ENCODE results near the gene TLE6. TPM values are rescaled to one million over a fixed set of nuclear protein-coding genes. Genes with fewer than 3 reads are reported as not detected.
"Not testable (repeated sequence)": the region's sequence is repeated elsewhere in the genome, so short reads cannot be mapped to it uniquely, and the experiment has no call there.

Gene TLE6
- total RNA-seq, 6 experiments from 2014 or later: 0.82 to 3.0 (median 1.2) TPM

DNA sequence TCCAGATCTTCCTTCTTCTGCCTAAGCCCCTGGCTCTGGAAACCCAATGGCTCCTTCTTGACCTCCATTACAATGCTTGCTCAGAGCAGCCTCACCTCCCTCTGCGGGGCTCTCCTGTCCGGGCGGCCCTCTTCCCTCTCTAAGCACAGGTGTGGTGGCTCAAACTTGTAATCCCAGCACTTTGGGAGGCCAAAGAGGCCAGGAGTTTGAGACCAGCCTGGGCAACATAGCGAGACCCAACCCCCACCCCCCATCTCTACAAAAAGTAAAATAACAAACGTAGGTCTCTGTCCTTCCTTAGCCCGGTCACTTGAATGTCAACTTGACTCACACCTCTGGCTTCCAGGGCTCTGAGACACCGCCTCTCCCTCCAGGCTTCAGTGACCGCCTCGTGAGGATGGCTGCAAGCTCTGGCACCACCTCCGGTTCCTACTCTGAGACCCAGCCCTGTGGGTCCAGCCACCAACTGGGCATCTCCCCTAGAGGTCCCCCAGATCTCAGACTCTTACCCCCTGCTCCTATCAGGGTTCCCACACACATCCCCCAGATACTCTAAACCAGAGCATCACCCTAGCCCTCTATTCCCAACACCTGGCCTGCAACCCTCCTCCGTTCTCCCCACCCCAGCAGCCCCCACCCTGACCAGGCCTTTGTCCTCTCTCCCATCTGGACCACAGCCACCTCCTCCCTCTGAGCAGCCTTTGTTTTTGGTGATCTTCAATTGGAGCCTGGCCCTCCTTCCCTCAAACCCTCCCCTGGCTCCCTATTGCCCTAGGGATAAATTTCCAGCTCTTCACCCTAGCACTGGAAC, 56.4 kb downstream of the TLE6 start:
- H3K27ac Mint-ChIP-seq: no peak overlapping the region
- no peaks in the 10 kb centered on the region for H3K9me3 Mint-ChIP-seq
- DNase-seq: no peak
- no peak for TF ChIP-seq CTCF (IDR thresholded peaks at IDR 0.05)
- H3K4me3 Mint-ChIP-seq: peak overlapping the region; percentile 93; the same call in 1 of the 2 replicates
- peaks cover 28% of the 10 kb centered on the region for H3K27me3 Mint-ChIP-seq (ENCODE audit: insufficient read depth)
- no peaks in the 10 kb centered on the region for H3K36me3 Mint-ChIP-seq (ENCODE audit: low read depth)
- H3K4me1 Mint-ChIP-seq (ENCODE audit: low read depth): peaks cover 46% of the 10 kb centered on the region

GRCh38 chr19:3034406-3034655, 57.0 kb downstream of the TLE6 start:
- no peaks in the 10 kb centered on the region for H3K9me3 Mint-ChIP-seq
- H3K27ac Mint-ChIP-seq: no peak overlapping the region; the same call in 1 of the 2 replicates
- peak overlapping the region; percentile 93; the same call in 1 of the 2 replicates for H3K4me3 Mint-ChIP-seq

DNA sequence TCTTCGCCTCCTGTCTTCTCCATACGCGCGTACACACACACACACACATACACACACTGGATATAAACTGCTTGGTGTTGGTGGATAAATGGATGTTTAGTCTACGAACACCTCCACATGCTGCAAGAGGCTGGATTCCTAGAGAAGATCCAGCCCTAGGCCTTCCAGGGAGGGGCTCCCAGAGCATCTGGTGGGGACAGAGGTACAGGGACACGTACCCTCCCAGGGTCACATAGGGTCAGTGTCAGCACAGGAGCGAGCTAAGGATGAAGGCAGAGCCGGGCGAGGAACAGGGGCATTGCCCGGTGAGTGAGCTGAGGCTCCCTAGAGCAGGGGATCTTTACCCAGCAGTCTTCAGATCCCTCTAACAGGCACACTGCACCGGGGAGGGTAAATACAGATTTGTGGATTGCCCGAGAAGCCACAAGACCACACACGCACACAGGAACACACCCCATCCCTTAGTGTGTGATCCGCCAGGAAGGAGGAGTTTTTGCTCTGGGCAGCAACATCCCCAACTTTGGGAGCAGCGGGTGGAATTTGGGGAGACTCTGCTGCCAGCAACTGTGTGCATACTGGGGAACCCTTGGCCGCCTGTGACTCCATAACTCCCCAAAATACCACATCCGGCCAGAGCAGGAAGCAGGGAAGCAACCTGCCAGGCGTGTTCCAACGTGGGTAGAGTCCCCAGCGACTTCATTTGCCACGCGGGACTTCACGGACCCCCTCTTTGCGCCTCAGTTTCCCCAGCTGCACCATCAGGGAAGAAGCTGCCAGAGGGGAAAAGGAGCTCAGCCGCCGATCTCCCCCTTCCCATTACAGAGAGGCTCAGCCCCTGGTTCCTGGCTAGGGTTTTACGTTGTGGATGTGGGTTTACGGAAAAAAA, 57.5 kb downstream of the TLE6 start:
- TF ChIP-seq CTCF (IDR thresholded peaks at IDR 0.05): no peak
- H3K4me3 Mint-ChIP-seq: peak overlapping the region; percentile 93
- H3K27me3 Mint-ChIP-seq (ENCODE audit: insufficient read depth): peaks cover 23% of the 10 kb centered on the region
- DNase-seq: peak; percentile 41
- H3K4me1 Mint-ChIP-seq (ENCODE audit: low read depth): peaks cover 46% of the 10 kb centered on the region
- peak overlapping the region; percentile 96 for H3K27ac Mint-ChIP-seq
- no peaks in the 10 kb centered on the region for H3K9me3 Mint-ChIP-seq
- no peaks in the 10 kb centered on the region for H3K36me3 Mint-ChIP-seq (ENCODE audit: low read depth)

More at GRCh38 chr19:3034406-3034655, 57.0 kb downstream of the TLE6 start:
- TF ChIP-seq CTCF (IDR thresholded peaks at IDR 0.05): no peak
- peaks cover 29% of the 10 kb centered on the region for H3K27me3 Mint-ChIP-seq (ENCODE audit: insufficient read depth)
- DNase-seq: no peak
- H3K4me1 Mint-ChIP-seq (ENCODE audit: low read depth): peaks cover 46% of the 10 kb centered on the region
- H3K36me3 Mint-ChIP-seq (ENCODE audit: low read depth): no peaks in the 10 kb centered on the region

- H3K27ac Mint-ChIP-seq: peak overlapping the region; percentile 96
- peak; percentile 98 for DNase-seq
- peak overlapping the region; percentile 93 for H3K4me3 Mint-ChIP-seq
- H3K36me3 Mint-ChIP-seq (ENCODE audit: low read depth): no peaks in the 10 kb centered on the region
- H3K4me1 Mint-ChIP-seq (ENCODE audit: low read depth): peaks cover 39% of the 10 kb centered on the region
- H3K27me3 Mint-ChIP-seq (ENCODE audit: insufficient read depth): peaks cover 17% of the 10 kb centered on the region
- TF ChIP-seq CTCF (IDR thresholded peaks at IDR 0.05): no peak; the same call in 1 of the 2 replicates
- H3K9me3 Mint-ChIP-seq: no peaks in the 10 kb centered on the region
These were observed 58.3 kb downstream of the TLE6 start for GRCh38 chr19:3035542-3036118.

DNA sequence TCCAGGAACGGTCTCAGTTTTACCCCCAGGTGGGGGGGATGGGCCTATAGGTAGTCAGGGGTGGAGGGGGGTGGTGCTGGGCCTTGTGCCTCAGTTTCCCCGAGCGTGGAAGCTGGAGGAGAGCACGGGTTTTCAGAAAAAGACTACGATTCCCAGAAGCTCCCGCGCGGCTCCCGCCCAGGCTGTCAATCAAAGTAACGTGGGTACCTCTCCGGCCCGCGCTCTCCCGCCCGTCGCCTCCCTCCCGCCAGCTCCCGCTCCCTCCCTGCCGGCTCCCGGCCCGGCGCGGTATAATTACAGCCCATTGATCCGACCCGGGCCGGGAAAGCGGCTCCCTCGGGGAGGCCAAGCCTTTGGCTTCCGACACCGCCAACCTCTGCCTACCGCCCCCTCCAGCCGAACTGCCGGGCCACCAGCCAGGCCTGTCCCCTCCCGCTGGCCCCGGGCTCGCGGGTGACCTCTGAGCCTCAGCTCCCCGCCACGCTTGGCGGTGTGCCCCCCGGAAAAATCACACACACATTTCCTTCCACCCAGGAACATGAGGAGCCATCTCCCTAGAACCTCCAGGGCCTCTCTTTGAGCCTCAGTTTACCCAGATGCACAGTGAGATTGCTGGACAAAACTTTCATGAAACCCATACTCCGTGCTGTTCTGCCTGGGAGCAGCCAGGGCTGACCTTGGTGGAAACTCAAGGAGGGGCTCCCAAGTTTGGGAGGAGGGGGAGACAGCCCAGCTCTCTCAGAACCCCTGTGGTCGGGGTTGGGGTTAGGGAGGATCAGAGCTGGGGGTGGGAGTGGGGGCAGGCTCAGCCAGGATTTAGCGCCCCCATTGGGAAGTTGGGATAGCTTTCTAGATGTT, 59.0 kb downstream of the TLE6 start:
- Mint-ChIP-seq H3K27ac (peak overlapping the region; percentile 96), H3K36me3 (ENCODE audit: low read depth) (no peaks in the 10 kb centered on the region), H3K4me3 (peak overlapping the region; percentile 93), H3K4me1 (ENCODE audit: low read depth) (peaks cover 33% of the 10 kb centered on the region), H3K27me3 (ENCODE audit: insufficient read depth) (peaks cover 14% of the 10 kb centered on the region), H3K9me3 (no peaks in the 10 kb centered on the region)
- DNase-seq: peak; percentile 88
- TF ChIP-seq CTCF (IDR thresholded peaks at IDR 0.05): peak; percentile 57

- Mint-ChIP-seq H3K27me3 (ENCODE audit: insufficient read depth) (peaks cover 11% of the 10 kb centered on the region), H3K4me3 (peak overlapping the region; percentile 93), H3K4me1 (ENCODE audit: low read depth) (peaks cover 33% of the 10 kb centered on the region), H3K27ac (peak overlapping the region; percentile 96; the same call in 1 of the 2 replicates)
- not testable (repeated sequence) for H3K9me3 Mint-ChIP-seq; DNase-seq; H3K36me3 Mint-ChIP-seq (ENCODE audit: low read depth)
These were observed 59.7 kb downstream of the TLE6 start for GRCh38 chr19:3036977-3037544.
